Measurements from ENCODE around the gene DUS1L.

GRCh38 chr17:82054351-82055022, 11.1 kb downstream of the DUS1L start:
- TF ChIP-seq CTCF (IDR thresholded peaks at IDR 0.05; ENCODE audit: poor library complexity) (no peak), EZH2 (IDR thresholded peaks at IDR 0.05; ENCODE audit: borderline replicate concordance) (no peak), EZH2phosphoT487 (IDR thresholded peaks at IDR 0.05; ENCODE audit: low read depth, severe bottlenecking, unreplicated experiment) (no peak)
